OCI-LY3 (cell line): ENCODE measurements around the gene TANC1.

Experiments
- EZH2phosphoT487 ChIP-seq: fragments of 200-600 bp; shearing (Covaris generic); IDR thresholded peaks from 2 replicates; pipeline ENCODE4 v1.6.1; 2018; ENCODE audit warnings: antibody characterized with exemption, mixed run types, low read depth
- TF ChIP-seq, protein P1 (sequence below): fragments of 200-600, 300-600 bp; sonication (generic); IDR thresholded peaks from 2 replicates; pipeline ENCODE4 v1.5.1; 2014; ENCODE audit warnings: antibody characterized with exemption, low read length, low read depth

DNA sequence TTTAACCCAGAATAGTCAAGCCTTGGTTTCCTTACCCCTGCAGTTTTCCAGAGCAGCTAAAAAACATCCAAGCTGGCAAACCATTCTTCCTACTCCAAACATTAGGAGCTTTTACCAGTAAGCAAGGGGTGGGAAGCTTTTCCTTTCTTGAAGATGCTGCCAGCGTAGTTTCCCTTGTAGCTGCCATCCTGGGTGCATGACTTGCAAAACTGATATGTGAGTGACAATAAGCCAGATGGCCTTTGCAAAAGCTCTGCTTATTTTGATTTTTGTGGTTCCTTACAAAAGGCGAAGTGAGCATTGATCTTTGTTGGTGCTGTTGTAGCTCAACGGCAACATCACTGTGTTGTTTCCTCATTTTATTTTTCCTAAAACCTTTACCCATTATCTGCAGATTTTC is 179.2 kb downstream of the TANC1 start:
- TF ChIP-seq, protein P1, sequence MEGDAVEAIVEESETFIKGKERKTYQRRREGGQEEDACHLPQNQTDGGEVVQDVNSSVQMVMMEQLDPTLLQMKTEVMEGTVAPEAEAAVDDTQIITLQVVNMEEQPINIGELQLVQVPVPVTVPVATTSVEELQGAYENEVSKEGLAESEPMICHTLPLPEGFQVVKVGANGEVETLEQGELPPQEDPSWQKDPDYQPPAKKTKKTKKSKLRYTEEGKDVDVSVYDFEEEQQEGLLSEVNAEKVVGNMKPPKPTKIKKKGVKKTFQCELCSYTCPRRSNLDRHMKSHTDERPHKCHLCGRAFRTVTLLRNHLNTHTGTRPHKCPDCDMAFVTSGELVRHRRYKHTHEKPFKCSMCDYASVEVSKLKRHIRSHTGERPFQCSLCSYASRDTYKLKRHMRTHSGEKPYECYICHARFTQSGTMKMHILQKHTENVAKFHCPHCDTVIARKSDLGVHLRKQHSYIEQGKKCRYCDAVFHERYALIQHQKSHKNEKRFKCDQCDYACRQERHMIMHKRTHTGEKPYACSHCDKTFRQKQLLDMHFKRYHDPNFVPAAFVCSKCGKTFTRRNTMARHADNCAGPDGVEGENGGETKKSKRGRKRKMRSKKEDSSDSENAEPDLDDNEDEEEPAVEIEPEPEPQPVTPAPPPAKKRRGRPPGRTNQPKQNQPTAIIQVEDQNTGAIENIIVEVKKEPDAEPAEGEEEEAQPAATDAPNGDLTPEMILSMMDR: no peak
- TF ChIP-seq EZH2phosphoT487: no peak
